HTERT RPE-1 (cell line): Measurements from ENCODE around the gene TEAD1.

Experiments used
- in situ Hi-C: fragments of 300-500 bp; cut with MboI; formaldehyde crosslinking; loops from 4 replicates; pipeline ENCODE4 v1.14.3; 2020; ENCODE audit warnings: low sequenced_read_pairs

Gene TEAD1

GRCh38 chr11:12806113-12806512 is 131.9 kb downstream of the TEAD1 start:
- in situ Hi-C loops = no loop called here

DNA sequence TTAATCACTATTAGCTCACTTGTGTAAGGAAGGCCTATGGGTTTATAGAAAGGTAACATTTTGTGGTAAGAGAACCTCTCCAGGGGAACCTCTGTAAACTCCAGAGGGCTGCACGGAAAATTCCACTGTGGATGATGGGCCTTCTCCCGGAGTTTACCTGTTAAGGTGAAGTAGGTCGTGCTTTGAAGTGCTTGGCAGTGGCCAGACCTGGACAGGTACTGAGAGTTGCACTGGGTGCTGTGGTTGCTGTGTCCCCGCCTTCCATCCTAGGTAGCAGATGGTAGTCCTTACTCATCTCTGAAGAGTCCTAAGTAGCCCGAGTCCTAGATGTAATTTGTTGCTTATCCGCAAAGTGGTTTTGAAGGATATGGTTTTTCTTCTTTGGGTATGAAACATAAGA is 133.4 kb downstream of the TEAD1 start:
- in situ Hi-C loops = no loop called here

DNA sequence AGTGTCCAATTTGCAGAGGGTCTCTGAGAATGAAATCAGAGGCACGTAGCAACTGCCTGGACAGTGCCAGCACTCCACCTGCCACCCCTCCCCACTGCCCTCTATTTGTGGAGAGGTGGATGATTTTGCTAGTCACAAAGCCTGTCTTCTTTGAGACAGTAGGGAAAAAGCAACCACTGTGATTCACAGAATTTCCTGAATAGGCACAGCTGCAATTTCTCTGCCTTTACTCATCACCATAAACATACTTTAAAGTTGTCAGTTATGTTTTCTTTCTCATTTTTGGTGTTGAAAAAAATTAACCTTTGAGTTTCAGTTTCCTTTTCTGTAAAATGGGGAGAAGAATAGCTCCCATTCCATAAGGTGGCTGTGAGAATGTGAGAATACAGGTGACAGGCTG is 134.3 kb downstream of the TEAD1 start:
- in situ Hi-C loops = no loop called here

GRCh38 chr11:12809364-12809763 is 135.1 kb downstream of the TEAD1 start:
- in situ Hi-C loops = no loop called here

DNA sequence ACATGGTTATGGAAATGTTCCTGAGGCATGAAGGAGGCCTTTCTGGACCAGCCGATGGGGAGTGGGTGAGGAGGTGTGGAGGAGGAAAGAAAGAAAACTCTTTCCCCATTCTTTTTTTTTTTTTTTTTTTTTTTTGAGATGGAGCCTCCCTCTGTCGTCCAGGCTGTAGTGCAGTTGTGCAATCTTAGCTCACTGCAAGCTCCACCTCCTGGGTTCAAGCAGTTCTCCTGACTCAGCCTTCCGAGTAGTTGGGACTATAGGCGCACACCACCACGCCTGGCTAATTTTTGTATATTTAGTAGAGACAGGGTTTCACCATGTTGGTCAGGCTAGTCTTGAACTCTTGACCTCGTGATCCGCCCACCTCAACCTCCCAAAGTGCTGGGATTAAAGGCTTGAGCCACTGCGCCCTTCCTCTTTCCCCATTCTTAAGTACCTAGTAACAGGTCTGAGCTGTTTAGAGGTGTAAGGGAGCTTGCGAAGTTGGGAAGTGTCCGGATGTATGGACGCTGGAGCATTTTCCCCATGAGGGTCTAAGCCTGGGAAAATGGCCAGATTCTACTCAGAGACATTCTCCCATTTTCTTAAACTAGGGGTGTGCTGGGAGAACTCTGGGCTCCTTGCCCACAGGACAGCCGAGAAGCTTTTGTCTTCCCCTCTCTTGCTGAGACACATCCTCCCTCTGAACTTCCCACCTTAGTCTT is 135.8 kb downstream of the TEAD1 start:
- in situ Hi-C loops = no loop called here

DNA sequence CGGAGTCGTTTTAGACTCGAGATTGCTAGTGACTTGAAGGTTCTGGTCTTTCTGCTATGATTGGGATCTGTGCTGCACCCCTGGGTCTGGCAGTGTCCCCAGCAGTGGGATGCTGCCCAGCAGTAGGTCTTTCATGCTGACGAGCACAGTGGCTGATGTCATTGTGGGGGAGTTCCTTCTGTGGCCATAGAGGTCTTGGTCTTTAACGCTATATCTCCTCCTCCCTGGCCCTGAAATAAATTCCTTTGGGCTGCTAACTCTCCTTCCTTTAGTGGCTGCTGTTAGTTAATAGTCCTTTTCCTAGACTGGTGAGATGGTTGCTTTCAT is 136.3 kb downstream of the TEAD1 start:
- in situ Hi-C loops = no loop called here

- in situ Hi-C loops = no loop called here
Measured at GRCh38 chr11:12811861-12812260, 137.6 kb downstream of the TEAD1 start.

GRCh38 chr11:12812849-12813248 is 138.6 kb downstream of the TEAD1 start:
- in situ Hi-C loops = no loop called here

- in situ Hi-C loops = no loop called here
Measured at GRCh38 chr11:12813371-12814225, 139.4 kb downstream of the TEAD1 start.

DNA sequence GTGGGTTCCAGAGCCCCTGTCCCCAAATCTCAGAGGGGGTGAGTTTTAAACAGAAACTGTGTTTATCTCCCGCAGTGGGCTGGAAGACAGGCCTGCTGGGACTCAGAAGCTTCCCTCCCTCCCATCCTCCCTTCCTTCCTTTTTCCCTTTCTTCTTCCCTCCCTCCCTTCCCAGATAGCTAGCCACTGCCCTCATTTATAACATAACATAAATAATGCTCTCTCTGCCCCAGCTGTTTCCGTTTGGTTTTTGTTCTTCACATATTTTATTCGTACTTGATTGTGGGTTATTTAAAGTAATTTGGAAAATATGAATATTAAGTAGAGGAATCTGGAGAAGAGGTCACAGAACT is 140.9 kb downstream of the TEAD1 start:
- in situ Hi-C loops = no loop called here

- in situ Hi-C loops = no loop called here
Measured at GRCh38 chr11:12815931-12816494, 141.8 kb downstream of the TEAD1 start.

DNA sequence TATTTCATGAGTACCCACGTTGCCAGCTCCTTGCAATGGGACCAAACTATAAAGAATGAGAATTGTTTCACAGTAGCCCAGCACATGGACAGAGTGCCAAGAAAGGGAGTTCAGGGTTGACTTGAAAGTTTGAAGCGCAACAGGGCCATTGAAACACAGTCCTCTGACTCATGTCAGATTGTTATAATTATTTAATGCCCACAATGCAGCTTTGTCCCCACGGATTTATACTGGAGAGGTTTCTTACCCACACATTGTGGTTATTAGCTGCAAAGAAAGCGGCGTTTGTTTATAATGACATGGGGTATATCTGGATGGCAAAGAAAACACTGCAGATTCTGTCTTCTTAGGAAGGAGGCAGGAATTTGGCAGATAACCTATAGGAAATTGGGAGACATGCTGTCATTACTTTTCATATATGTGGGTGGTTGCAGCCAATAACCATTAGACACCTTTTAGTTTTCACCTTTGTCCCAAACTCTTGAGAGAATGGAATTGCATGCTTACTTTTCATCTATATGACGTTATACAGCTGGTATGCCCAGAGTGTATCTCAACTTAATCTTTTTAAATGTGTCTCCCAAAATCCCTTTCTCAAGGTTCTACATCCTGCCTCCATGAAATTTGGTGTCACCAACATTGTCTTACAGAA is 143.6 kb downstream of the TEAD1 start:
- in situ Hi-C loops = no loop called here

GRCh38 chr11:12818333-12819015 is 144.3 kb downstream of the TEAD1 start:
- in situ Hi-C loops = no loop called here

- in situ Hi-C loops = no loop called here
Measured at GRCh38 chr11:12822392-12823022, 148.3 kb downstream of the TEAD1 start.

DNA sequence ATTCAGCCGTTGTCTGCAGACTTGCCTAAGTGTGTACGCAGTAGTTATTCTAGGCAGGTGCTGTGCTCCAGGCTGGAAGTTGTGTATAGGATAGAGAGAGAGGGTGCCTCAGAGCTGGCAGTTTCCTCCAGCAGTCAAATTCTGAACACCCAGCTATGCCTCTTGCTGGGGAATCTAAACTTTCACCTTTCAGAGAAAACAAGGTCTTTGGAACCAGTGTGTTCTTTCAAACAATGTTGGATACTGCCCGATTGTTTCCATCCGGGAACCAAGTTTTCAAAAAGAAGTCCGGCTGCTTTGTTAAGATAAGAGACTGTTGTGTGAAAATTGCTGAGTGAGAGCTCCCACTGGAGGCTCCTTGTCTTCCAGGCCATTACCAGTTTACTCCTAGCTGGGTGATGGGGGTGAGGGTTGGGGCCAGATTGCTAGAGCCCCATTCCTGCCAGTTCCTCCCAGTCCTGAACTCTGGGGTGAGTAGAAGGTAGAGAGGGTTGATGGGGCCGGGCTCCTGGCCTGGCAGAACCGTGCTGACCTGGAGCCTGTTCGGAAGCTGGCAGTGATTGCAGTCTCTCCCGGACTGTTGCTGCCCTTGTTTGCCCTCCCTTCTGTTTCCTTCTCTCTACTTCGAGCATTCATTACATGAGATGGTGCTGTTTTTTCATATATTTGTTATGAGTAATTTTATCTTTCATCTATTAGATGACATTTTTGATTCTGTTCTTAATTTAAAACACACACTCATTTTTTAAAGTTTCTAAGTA is 150.2 kb downstream of the TEAD1 start:
- in situ Hi-C loops = no loop called here

GRCh38 chr11:12826441-12826840 is 152.2 kb downstream of the TEAD1 start:
- in situ Hi-C loops = no loop called here

DNA sequence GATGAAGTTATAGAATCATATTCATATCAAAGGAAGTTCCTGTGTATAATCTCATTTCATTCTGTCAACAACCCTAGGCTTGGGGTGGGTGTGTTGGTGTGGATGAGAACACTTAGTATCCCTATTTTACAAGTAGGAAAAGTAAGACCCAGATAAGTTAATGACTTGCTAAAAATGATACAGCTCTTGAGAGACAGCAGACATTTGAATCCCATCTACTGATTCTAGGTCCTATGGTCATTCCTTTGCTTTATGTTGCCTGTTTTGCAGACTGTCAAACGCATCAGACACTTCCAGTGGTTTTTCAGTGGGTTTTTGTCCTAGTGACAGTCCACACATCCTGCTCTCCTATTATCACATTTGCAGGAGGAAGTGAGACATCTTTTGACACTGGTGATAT is 153.1 kb downstream of the TEAD1 start:
- in situ Hi-C loops = no loop called here

DNA sequence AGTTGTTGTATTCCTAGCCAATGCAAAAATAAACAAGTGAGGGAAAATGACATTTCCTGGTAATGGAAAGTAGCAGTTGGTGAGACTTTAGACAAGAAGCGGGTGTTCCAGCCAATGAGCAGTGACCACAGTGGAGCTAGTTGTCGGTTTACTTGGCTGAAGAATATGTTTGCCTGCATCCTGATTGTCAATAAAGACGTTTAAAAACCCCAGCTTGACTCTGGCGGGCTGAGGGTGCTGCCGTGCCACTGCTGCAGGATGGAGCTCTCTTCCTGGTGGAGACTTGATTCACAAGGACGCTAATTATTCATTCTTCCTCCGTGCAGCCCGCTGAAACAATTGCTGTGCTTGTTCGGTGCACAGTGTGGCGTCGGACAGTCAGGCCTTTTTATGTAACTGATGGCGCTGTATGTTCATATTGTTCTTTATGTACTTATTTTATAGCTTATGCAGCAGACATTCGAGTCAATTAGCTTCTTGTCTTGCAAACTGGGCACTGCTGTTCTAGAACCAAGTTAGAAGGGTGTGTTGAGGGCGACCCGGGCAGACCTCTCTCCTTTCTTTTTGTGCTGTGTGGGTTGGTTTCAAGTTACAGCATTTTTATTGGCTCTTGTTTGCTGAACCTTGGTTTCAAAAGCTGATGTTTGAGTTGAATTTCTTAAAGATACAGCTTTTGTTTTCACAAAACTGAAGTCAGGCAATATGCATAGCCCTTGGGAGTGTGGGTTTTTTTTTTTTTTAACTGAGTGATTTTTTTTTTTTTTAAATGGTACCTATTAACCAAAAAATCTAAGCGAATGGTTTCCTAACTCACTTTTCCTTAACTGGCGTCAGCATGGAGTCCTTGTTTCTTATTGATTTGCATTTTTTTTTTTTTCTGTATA is 153.9 kb downstream of the TEAD1 start:
- in situ Hi-C loops = no loop called here

- in situ Hi-C loops = no loop called here
Measured at GRCh38 chr11:12829131-12829530, 154.9 kb downstream of the TEAD1 start.
